Esophagus squamous epithelium (tissue), 5 donors: ENCODE data around the gene CHAC2. TPM values are rescaled to one million over a fixed set of nuclear protein-coding genes. Genes with fewer than 3 reads are reported as not detected.
A peak's percentile ranks its signal among the peaks of the same experiment; 100 is the strongest.

ENCODE experiments used
- DNase-seq: peaks from one replicate; lab custom pipeline; 2025; lab: John Stamatoyannopoulos, UW
- H3K27ac ChIP-seq, 4 donors: fragments of 200-600 bp; sonication (generic); one replicate each; pipeline ENCODE4 v1.5.1; 2016 to 2019; ENCODE audit warnings: mild to moderate bottlenecking in 1 of 4
- H3K27me3 ChIP-seq, 4 donors: fragments of 200-600 bp; sonication (generic); 1 replicate in 3 of 4; 2 replicates in 1 of 4; pipeline versions ENCODE4 v1.5.1 to v1.6.0; 2017 to 2021; ENCODE audit warnings: antibody characterized with exemption in 1 of 4
- H3K36me3 ChIP-seq, 3 donors: fragments of 200-600 bp; sonication (generic); one replicate each; pipeline ENCODE4 v1.5.1; 2016 to 2019
- H3K4me1 ChIP-seq, 3 donors: fragments of 200-600 bp; sonication (generic); one replicate each; pipeline ENCODE4 v1.5.1; 2017 to 2019
- H3K4me3 ChIP-seq, 4 donors: fragments of 200-600 bp; sonication (generic); 1 replicate in 3 of 4; 2 replicates in 1 of 4; pipeline ENCODE4 v1.5.1; 2016 to 2019; ENCODE audit warnings: mild to moderate bottlenecking in 2 of 4, moderate library complexity in 1 of 4
- H3K9me3 ChIP-seq, 3 donors: fragments of 200-600 bp; sonication (generic); one replicate each; pipeline ENCODE4 v1.5.1; 2016 to 2019
- POLR2A ChIP-seq, 4 donors: fragments of 450-650 bp; IDR thresholded peaks; one replicate each; pipeline ENCODE4 v1.6.1; 2017; ENCODE audit warnings: antibody characterized with exemption in 4 of 4, mild to moderate bottlenecking in 4 of 4, moderate library complexity in 3 of 4
- whole genome bisulfite sequencing, 2 donors: methylation state at CpG; one replicate each; pipeline ENCODE4 v1.1.5; 2018; 5-methylcytosine and 5-hydroxymethylcytosine counted together
- intact Hi-C: fragments of 100-400 bp; cut with DNase I; formaldehyde crosslinking; loops from one replicate; pipeline ENCODE4 v1.15.0; 2022
- total RNA-seq, 4 donors: library from RNA; depleted of rRNA; stranded (reverse); fragments of >200 nt; gene quantifications; one replicate each; pipeline ENCODE4 v1.1.0, GENCODE V29; 2016
- TF ChIP-seq, protein P1 (sequence below), 6 experiments: fragments of 450-650 bp in 4 of 6; fragments of 200-600 bp in 2 of 6; sonication (generic) in 2 of 6; IDR thresholded peaks; one replicate each; pipeline ENCODE4 v1.5.1; 2016 to 2019; ENCODE audit warnings: antibody characterized with exemption in 6 of 6, mild to moderate bottlenecking in 4 of 6, moderate library complexity in 4 of 6
- donor health status: DM: yes; HTN: yes; CAD: no.

Gene CHAC2
- total RNA-seq, 4 donors from 2014 or later = 5.0 to 11.3 (median 8.7) TPM

- no peaks in the 10 kb centered on the region for H3K27me3 ChIP-seq
- H3K4me1 ChIP-seq = peaks cover 0 to 19% (median 8%) of the 10 kb centered on the region in 3 donors
- H3K36me3 ChIP-seq = peaks cover 0 to 34% (median 8%) of the 10 kb centered on the region in 3 donors
- TF ChIP-seq, protein P1, sequence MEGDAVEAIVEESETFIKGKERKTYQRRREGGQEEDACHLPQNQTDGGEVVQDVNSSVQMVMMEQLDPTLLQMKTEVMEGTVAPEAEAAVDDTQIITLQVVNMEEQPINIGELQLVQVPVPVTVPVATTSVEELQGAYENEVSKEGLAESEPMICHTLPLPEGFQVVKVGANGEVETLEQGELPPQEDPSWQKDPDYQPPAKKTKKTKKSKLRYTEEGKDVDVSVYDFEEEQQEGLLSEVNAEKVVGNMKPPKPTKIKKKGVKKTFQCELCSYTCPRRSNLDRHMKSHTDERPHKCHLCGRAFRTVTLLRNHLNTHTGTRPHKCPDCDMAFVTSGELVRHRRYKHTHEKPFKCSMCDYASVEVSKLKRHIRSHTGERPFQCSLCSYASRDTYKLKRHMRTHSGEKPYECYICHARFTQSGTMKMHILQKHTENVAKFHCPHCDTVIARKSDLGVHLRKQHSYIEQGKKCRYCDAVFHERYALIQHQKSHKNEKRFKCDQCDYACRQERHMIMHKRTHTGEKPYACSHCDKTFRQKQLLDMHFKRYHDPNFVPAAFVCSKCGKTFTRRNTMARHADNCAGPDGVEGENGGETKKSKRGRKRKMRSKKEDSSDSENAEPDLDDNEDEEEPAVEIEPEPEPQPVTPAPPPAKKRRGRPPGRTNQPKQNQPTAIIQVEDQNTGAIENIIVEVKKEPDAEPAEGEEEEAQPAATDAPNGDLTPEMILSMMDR (IDR thresholded peaks at IDR 0.05) = no peak
- no peak for TF ChIP-seq POLR2A (IDR thresholded peaks at IDR 0.05)
- intact Hi-C loops = no loop called here
- WGBS, 2 donors = 86 to 100% methylated on average over 1 of the region's 1 CpG
- no peaks in the 10 kb centered on the region for H3K9me3 ChIP-seq
- H3K27ac ChIP-seq = no peak overlapping the region
- no peak overlapping the region for H3K4me3 ChIP-seq
- no peak for DNase-seq
Measured at GRCh38 chr2:53765767-53766166, 1.8 kb upstream of the CHAC2 start.

GRCh38 chr2:53768242-53768542 lies 588 bp downstream of the CHAC2 start:
- peak overlapping the region; percentile 66 to 86 (median 81) for H3K4me3 ChIP-seq
- H3K27ac ChIP-seq = peak overlapping the region; percentile 77 to 88 (median 85)
- TF ChIP-seq, protein P1 (IDR thresholded peaks at IDR 0.05) = no peak
- TF ChIP-seq POLR2A (IDR thresholded peaks at IDR 0.05) = no peak
- peaks cover 0 to 10% (median 1%) of the 10 kb centered on the region in 3 donors for H3K36me3 ChIP-seq
- H3K9me3 ChIP-seq = no peaks in the 10 kb centered on the region
- intact Hi-C loops = no loop called here
- DNase-seq = no peak
- no peaks in the 10 kb centered on the region for H3K27me3 ChIP-seq
- H3K4me1 ChIP-seq = peaks cover 0 to 19% (median 8%) of the 10 kb centered on the region in 3 donors
- 2 to 4% methylated on average over 5 to 12 of the region's 12 CpGs for WGBS, 2 donors

- TF ChIP-seq, protein P1 (IDR thresholded peaks at IDR 0.05) = no peak
- no peak for TF ChIP-seq POLR2A (IDR thresholded peaks at IDR 0.05)
- peaks cover 0 to 7% (median 0%) of the 10 kb centered on the region in 3 donors for H3K36me3 ChIP-seq
- no peak for DNase-seq
- no peaks in the 10 kb centered on the region for H3K27me3 ChIP-seq
- 84 to 93% methylated on average over 13 to 15 of the region's 15 CpGs for WGBS, 2 donors
- no peak overlapping the region for H3K27ac ChIP-seq
- intact Hi-C loops = no loop called here
- H3K4me3 ChIP-seq = no peak overlapping the region
- no peaks in the 10 kb centered on the region for H3K9me3 ChIP-seq
- H3K4me1 ChIP-seq = peaks cover 0 to 19% (median 8%) of the 10 kb centered on the region in 3 donors
Measured at GRCh38 chr2:53769318-53769945, 1.8 kb downstream of the CHAC2 start.

- Histone ChIP-seq H3K36me3 (peaks cover 0 to 7% (median 0%) of the 10 kb centered on the region in 3 donors), H3K4me1 (peaks cover 0 to 21% (median 8%) of the 10 kb centered on the region in 3 donors), H3K27me3 (no peaks in the 10 kb centered on the region), H3K27ac (no peak overlapping the region), H3K4me3 (no peak overlapping the region), H3K9me3 (no peaks in the 10 kb centered on the region)
- WGBS, 2 donors = 68 to 83% methylated on average over 4 of the region's 4 CpGs
- no peak for TF ChIP-seq POLR2A (IDR thresholded peaks at IDR 0.05)
- TF ChIP-seq, protein P1 (IDR thresholded peaks at IDR 0.05) = no peak
- intact Hi-C loops = no loop called here
- no peak for DNase-seq
Measured at GRCh38 chr2:53770264-53770663, 2.7 kb downstream of the CHAC2 start.

DNA sequence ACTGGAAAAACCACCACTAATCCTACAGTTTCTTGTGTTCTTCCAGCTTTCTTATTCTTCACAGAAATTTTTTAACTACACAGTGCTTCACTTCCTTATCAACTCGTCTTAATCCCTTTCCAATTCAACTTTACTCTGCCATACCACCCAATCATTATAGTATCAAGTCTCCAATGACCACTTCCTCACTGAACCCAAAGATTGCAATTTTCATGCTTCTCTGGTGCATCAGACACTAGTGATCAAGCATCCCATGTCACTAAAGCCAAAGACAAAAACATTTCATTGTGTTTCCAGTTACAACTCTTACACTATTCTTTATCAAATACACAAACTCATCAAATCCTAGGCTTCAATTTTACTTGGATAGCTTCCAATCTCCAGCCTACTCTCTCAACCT lies 9.5 kb downstream of the CHAC2 start:
- peaks cover 0 to 32% (median 0%) of the 10 kb centered on the region in 3 donors for H3K36me3 ChIP-seq
- no peaks in the 10 kb centered on the region for H3K27me3 ChIP-seq
- no peak for TF ChIP-seq POLR2A (IDR thresholded peaks at IDR 0.05)
- TF ChIP-seq, protein P1 (IDR thresholded peaks at IDR 0.05) = no peak
- H3K27ac ChIP-seq = peak overlapping the region in 2 of 4 donors; percentile 18 to 35
- H3K4me3 ChIP-seq = no peak overlapping the region
- WGBS, 2 donors = 18 to 22% methylated on average over 1 of the region's 1 CpG
- intact Hi-C loops = no loop called here
- H3K4me1 ChIP-seq = peaks cover 0 to 40% (median 0%) of the 10 kb centered on the region in 3 donors
- H3K9me3 ChIP-seq = no peaks in the 10 kb centered on the region
- DNase-seq = no peak
